Osteoblast (primary cell): ENCODE measurements around the gene MYRFL. TPM values are rescaled to one million over a fixed set of nuclear protein-coding genes. Genes with fewer than 3 reads are reported as not detected.

Source experiments
- DNase-seq: peaks from one replicate; pipeline ENCODE4 v3.0.0; 2011; ENCODE audit warnings: low spot score, mixed read lengths; ENCODE audit not compliant: insufficient read length; ENCODE audit errors: missing footprints
- H2AFZ ChIP-seq: 2 replicates; pipeline ENCODE4 v1.6.0; 2011; ENCODE audit warnings: mild to moderate bottlenecking, low read length
- H3K27ac ChIP-seq: 2 replicates; pipeline ENCODE4 v1.5.1; 2011; ENCODE audit warnings: mild to moderate bottlenecking, low read depth, low read length, moderate library complexity
- H3K27me3 ChIP-seq: 2 replicates; pipeline ENCODE4 v1.6.0; 2012; ENCODE audit warnings: mild to moderate bottlenecking, control low read depth, inconsistent platforms, low read length, moderate library complexity; ENCODE audit not compliant: insufficient read depth
- H3K36me3 ChIP-seq: 2 replicates; pipeline ENCODE4 v1.5.1; 2011; ENCODE audit warnings: mild to moderate bottlenecking, low read length, control low read depth, moderate library complexity; ENCODE audit not compliant: insufficient read depth
- H3K4me1 ChIP-seq: 2 replicates; pipeline ENCODE4 v1.5.1; 2011; ENCODE audit warnings: mild to moderate bottlenecking, low read length, control low read depth, moderate library complexity; ENCODE audit not compliant: insufficient read depth
- H3K4me2 ChIP-seq: 2 replicates; pipeline ENCODE4 v1.6.0; 2011; ENCODE audit warnings: mild to moderate bottlenecking, low read length; ENCODE audit not compliant: insufficient read depth
- H3K4me3 ChIP-seq: fragments of 200-600 bp; sonication (generic); 3 replicates; pipeline ENCODE4 v1.5.1; 2012; ENCODE audit warnings: mild to moderate bottlenecking, low read length, inconsistent platforms; ENCODE audit not compliant: insufficient read depth
- H3K79me2 ChIP-seq: 2 replicates; pipeline ENCODE4 v1.6.0; 2012; ENCODE audit warnings: mild to moderate bottlenecking, low read length, control low read depth, inconsistent platforms; ENCODE audit not compliant: insufficient read depth
- H3K9me3 ChIP-seq: 2 replicates; pipeline ENCODE4 v1.5.1; 2011; ENCODE audit warnings: low read depth, low read length, control low read depth
- H4K20me1 ChIP-seq: 2 replicates; pipeline ENCODE4 v1.6.0; 2012; ENCODE audit warnings: mild to moderate bottlenecking, low read length, control low read depth; ENCODE audit not compliant: insufficient read depth
- CTCF ChIP-seq: IDR thresholded peaks from 2 replicates; pipeline ENCODE4 v1.5.1; 2011; ENCODE audit warnings: mild to moderate bottlenecking, low read depth, low read length, moderate library complexity; ENCODE audit errors: extremely low read depth
- total RNA-seq: library from RNA; depleted of rRNA; stranded (reverse); fragments of >200 nt; gene quantifications from 2 replicates; pipeline ENCODE4 v1.2.3, GENCODE V29; 2012

The MYRFL gene
- total RNA-seq, 1 donor: not detected

- no peaks in the 10 kb centered on the region for H3K36me3 ChIP-seq
- H3K27ac ChIP-seq: no peak overlapping the region
- TF ChIP-seq CTCF: no peak
- no peak overlapping the region for H3K4me2 ChIP-seq
- no peaks in the 10 kb centered on the region for H3K9me3 ChIP-seq
- peaks cover 9% of the 10 kb centered on the region for H3K4me1 ChIP-seq
- no peaks in the 10 kb centered on the region for H4K20me1 ChIP-seq
- no peak overlapping the region for H3K4me3 ChIP-seq
- peaks cover 4% of the 10 kb centered on the region for H3K27me3 ChIP-seq
- DNase-seq: no peak
- no peak overlapping the region for H2AFZ ChIP-seq
- no peaks in the 10 kb centered on the region for H3K79me2 ChIP-seq
These were observed 144.0 kb downstream of the MYRFL start for GRCh38 chr12:69969011-69969410.

GRCh38 chr12:69972136-69972535, 147.1 kb downstream of the MYRFL start:
- Histone ChIP-seq H3K27me3 (peaks cover 4% of the 10 kb centered on the region), H2AFZ (no peak overlapping the region), H3K4me3 (no peak overlapping the region), H3K27ac (no peak overlapping the region), H3K36me3 (no peaks in the 10 kb centered on the region), H3K79me2 (no peaks in the 10 kb centered on the region), H3K4me1 (no peaks in the 10 kb centered on the region), H4K20me1 (no peaks in the 10 kb centered on the region), H3K9me3 (no peaks in the 10 kb centered on the region), H3K4me2 (no peak overlapping the region)
- TF ChIP-seq CTCF: no peak
- no peak for DNase-seq

- no peak overlapping the region for H2AFZ ChIP-seq
- no peak for TF ChIP-seq CTCF
- DNase-seq: no peak
- H3K4me2 ChIP-seq: no peak overlapping the region
- no peak overlapping the region for H3K27ac ChIP-seq
- no peaks in the 10 kb centered on the region for H3K4me1 ChIP-seq
- H3K9me3 ChIP-seq: no peaks in the 10 kb centered on the region
- H3K79me2 ChIP-seq: no peaks in the 10 kb centered on the region
- H3K36me3 ChIP-seq: no peaks in the 10 kb centered on the region
- no peak overlapping the region for H3K4me3 ChIP-seq
- peaks cover 4% of the 10 kb centered on the region for H3K27me3 ChIP-seq
- no peaks in the 10 kb centered on the region for H4K20me1 ChIP-seq
These were observed 153.0 kb downstream of the MYRFL start for GRCh38 chr12:69978020-69978419.

GRCh38 chr12:69981881-69982475, 157.0 kb downstream of the MYRFL start:
- no peak for TF ChIP-seq CTCF
- H3K9me3 ChIP-seq: no peaks in the 10 kb centered on the region
- no peaks in the 10 kb centered on the region for H3K79me2 ChIP-seq
- H3K36me3 ChIP-seq: no peaks in the 10 kb centered on the region
- DNase-seq: no peak
- H3K27me3 ChIP-seq: no peaks in the 10 kb centered on the region
- no peak overlapping the region for H3K27ac ChIP-seq
- no peaks in the 10 kb centered on the region for H4K20me1 ChIP-seq
- H2AFZ ChIP-seq: no peak overlapping the region
- peaks cover 2% of the 10 kb centered on the region for H3K4me1 ChIP-seq
- H3K4me2 ChIP-seq: no peak overlapping the region
- no peak overlapping the region for H3K4me3 ChIP-seq
